Measurements from ENCODE around the gene REC8.

The REC8 gene

GRCh38 chr14:24160499-24160849 is 11.4 kb upstream of the REC8 start:
- no peak for DNase-seq

DNA sequence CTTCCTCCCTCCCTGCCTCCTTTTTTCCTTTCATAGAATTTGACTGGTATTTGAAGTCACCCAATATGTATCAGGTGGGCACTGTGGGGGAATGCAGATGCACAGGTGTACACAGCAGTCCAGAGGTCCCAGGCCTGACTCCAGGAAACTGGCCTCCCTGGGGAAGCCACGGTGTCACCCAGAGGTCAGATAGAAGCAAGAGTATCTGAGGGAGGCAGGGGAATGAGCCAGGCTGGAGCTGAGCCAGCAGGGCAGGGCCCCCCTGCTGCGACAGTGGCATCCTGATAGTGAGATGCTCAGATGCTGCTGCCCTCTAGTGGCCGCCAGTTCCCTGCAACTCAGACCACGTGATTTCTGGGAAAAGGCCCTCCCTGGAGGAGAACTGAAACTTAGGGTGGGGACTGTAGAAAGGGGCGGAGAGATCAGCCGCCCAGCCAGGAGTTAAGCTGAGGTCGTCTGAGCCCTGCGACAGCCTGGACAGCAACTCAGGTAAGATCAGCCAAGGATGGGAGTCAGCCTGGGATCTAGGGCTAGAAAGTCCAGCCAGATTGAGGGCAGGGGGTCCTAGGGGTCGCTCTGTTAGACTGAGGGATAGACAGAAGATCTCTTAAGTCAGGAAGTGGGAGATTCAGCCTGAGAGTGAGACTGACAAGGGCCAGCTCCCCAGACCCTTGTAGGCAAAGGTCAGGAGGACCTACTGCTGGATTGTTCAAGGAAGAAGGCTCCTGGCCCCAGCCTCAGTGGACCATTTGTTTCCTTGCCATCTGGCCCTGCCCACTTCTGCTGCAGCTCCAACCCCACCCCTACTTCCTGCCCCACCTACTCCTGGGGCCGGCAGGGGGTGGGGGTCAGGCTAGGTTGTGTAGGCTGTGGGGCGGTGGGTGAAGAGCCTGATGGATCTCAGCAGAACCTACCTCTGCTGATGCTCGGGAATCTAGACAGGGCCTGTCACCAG is 10.8 kb upstream of the REC8 start, which contains the start of gene IRF9:
Gene IRF9 (plus strand): TSS at position 416 of the 955 bp plus-strand sequence. CDS start 880 bp downstream, outside the sequence.
- peak; percentile 91 for DNase-seq

DNA sequence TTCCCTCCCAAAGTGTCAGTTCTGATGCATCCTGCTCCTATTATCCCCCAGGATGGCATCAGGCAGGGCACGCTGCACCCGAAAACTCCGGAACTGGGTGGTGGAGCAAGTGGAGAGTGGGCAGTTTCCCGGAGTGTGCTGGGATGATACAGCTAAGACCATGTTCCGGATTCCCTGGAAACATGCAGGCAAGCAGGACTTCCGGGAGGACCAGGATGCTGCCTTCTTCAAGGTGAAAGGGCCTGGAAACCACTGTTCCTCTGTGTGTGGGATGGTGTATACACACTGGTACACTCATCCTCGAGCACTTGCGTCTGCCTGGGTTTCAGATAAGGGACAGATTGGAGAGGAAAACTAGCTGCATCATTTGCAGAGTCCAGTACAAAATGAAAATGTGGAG is 9.8 kb upstream of the REC8 start:
- no peak for DNase-seq

DNA sequence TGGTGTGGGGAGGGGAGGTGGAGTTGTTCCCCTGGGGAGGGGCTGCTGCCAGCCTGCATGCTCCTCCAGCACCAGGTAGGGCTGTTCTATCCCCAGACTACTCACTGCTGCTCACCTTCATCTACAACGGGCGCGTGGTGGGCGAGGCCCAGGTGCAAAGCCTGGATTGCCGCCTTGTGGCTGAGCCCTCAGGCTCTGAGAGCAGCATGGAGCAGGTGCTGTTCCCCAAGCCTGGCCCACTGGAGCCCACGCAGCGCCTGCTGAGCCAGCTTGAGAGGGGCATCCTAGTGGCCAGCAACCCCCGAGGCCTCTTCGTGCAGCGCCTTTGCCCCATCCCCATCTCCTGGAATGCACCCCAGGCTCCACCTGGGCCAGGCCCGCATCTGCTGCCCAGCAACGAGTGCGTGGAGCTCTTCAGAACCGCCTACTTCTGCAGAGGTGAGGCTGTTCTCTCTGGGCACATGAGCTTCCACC is 7.3 kb upstream of the REC8 start:
- no peak for DNase-seq

DNA sequence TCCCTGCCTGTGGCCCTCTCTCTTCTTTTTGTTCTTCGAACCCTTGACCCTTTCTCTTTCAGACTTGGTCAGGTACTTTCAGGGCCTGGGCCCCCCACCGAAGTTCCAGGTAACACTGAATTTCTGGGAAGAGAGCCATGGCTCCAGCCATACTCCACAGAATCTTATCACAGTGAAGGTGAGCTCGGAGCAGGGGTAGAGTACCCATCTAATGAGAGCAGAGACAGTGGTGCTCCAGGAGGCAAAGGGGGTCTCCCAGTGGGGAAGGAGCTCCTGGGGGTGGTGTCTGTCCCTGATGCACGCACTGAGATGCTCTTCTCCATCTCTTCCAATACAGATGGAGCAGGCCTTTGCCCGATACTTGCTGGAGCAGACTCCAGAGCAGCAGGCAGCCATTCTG is 6.1 kb upstream of the REC8 start:
- no peak for DNase-seq

GRCh38 chr14:24167469-24168114 is 4.3 kb upstream of the REC8 start:
- DNase-seq, result no peak

DNA sequence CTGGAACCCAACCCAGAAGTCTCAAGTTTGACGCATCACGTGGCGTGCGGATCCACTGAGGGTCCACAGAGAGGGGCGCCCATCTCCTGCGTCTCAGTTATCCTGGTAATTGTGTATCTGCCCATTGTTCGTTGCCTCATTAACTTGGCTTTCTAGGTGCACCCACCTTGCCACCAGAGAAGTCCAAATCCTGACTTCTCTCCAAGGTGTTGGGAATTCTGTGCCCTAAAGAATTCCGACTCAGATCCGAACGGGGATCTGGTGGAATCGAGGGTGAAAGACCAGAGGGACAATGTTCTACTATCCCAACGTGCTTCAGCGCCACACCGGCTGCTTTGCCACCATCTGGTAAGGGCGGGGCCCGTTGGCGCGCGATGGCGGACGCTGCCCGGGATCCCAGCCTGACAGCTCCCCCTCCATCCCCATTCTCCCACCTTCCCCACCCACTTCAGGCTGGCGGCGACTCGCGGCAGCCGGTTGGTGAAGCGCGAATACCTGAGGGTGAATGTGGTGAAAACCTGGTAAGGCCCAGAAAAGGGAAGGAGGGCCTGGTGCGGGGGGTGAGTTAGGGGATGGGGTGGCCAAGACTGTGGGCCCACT is 481 bp downstream of the REC8 start:
- DNase-seq, result no peak

GRCh38 chr14:24172871-24173281 is 996 bp downstream of the REC8 start:
- DNase-seq, result no peak

- DNase-seq, result no peak
These were observed 4.7 kb downstream of the REC8 start for GRCh38 chr14:24176599-24176998.

GRCh38 chr14:24177041-24177825 is 5.4 kb downstream of the REC8 start:
- DNase-seq, result no peak

DNA sequence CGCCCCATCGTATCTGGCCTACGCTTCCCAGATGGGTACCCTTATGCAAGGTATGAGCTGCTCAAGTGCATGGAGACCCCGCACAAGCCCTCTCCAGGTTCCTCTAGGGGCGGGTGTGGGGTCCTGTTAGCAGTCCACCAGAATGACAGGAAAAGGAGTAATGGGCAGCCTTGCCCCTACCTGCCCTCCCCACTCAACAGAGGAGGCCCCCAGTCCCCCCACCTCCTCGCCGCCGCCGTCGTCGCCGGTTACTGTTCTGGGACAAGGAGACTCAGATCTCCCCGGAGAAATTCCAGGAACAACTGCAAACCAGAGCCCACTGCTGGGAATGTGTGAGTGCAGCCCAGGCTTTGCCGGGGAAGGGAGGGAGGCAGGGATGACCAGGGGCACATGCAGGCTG is 6.0 kb downstream of the REC8 start:
- DNase-seq, result no peak

- no peak for DNase-seq
These were observed 6.7 kb downstream of the REC8 start for GRCh38 chr14:24178399-24179178.

DNA sequence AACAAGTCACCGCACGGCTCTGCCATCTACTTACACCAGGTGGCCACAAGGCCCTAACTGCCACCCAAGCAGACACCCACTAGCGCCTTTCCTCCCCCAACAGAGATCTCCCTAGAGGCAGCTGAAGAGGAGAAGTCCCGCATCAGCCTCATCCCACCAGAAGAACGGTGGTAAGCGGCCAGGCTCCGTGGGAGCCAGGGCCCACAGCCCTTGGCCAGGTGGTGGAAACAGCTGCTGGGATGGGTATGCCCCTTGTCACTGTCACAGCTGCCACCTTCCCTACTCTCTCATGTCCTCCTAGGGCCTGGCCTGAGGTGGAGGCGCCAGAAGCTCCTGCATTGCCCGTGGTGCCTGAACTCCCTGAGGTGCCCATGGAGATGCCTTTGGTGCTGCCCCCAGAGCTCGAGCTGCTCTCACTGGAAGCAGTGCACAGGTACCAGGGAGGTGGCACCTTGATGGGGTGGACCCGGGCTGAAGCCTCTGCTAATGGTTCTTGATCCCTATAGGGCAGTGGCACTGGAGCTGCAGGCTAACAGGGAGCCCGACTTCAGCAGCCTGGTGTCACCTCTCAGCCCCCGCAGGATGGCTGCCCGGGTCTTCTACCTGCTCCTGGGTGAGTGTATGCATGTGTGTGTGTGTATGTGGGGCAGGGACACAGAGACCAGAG is 7.5 kb downstream of the REC8 start:
- no peak for DNase-seq

GRCh38 chr14:24179961-24180796 is 8.3 kb downstream of the REC8 start:
- no peak for DNase-seq

DNA sequence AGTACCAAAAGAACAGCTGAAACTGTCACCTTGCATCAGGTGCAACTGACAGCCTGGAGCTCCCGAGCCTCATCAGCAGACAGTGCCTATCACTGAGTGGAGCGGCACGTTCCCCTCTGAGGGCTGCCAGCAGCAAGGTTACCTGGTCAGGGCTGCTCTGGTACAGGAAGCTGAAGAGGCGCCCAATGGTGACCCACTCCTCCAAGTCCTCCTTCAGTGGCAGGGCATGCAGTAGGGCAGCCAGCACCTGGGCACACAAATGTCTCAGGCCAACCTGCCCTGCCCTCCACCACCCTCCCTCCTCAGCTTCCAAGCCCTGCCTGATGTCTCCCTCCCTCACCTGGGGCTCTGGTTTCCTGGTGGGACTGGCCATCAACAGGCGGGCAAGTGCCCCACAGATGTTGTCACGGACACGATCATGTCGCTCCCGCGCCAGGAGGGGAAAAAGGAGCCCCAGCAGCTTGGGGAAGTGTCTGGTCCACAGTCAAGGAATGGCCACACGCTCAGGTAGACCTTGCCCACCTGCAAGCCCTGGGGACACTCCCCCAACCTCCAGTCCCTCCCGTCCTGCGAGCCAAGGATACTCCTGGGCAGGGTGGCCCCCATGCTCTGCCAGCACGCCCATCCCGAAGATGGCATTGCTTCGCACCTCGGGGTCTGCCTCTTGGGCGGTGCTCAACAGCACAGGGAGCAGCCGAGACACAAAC is 9.6 kb downstream of the REC8 start:
- DNase-seq, result no peak

GRCh38 chr14:24182110-24182882 is 10.4 kb downstream of the REC8 start:
- no peak for DNase-seq

DNA sequence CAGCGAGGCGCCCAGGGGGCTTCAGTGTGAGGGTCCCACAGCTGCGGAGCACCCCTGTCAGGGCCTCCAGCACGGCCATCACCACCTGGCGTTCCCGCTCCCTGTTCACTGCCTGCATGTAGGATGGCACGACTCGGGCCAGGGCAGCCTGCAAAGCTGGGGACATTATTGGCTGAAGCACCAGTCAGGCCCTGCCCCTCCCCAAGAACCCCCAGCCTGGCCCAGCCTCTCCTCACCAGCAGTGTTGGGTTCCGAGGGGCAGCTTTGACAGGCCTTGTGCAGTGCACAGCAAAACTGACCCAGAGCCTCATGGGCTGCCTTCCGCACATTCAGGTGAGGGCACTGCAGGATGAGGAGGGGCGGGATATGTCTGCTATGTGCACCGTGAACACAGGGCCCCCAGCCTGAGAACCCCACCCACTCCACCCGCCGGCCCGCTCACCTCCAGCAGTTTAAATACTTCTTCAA is 11.2 kb downstream of the REC8 start:
- no peak for DNase-seq

DNA sequence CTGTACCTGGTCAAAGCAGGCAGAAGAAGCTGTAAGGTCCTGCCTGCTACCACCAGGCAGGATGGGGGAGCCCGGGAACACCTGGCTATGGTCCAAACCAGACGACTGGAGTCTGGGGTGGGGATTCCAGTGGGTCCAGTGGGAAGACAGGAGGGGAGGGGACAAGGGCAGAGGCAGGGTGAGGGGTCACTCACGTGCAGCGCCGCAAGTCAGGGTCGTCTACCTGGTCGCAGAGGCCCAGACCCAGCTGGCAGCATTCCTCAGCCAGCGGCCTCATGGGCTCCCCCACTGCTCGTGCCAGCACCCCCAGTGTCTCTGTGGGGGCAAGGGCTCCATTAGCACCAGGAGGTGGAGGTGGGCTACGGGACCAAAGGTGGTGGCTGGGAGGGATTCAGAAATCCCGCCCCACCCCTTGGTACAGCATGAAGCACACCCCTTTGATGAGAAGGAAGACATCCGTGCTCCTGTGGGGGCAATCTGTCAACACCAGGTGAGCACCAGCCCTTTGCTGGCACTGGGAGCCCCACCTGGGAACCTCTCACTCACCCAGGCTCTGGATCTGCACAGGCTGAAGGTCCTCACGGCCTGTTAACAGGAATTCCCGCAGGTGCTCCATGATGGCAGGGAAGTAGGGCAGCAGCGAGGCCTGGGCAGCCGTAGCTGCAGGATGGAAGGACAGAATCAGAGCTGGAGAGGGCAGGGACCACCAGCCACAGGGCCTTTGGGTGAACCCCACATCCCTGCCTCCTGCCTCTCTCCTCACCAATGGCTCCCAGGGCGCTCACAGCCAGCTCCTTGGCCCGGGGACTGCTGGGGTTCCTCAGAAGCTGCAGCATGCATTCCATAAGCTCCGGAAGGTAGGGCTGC is 12.5 kb downstream of the REC8 start:
- no peak for DNase-seq

All from KG1 (cell line).